OCI-LY3 (cell line): ENCODE results near the gene ISOC2.

Experiments
- H2AFZ ChIP-seq: fragments of 200-600, 300-600 bp; shearing (Covaris generic); 2 replicates; pipeline ENCODE4 v1.6.0; 2014; ENCODE audit warnings: antibody characterized with exemption, low read depth, low read length
- H3K27ac ChIP-seq: fragments of 200-600, 300-600 bp; sonication (generic); 2 replicates; pipeline ENCODE4 v1.5.1; 2014; ENCODE audit warnings: mild to moderate bottlenecking, low read length, moderate library complexity, mixed read lengths
- H3K27me3 ChIP-seq: fragments of 200-600, 300-600 bp; sonication (generic); 2 replicates; pipeline ENCODE4 v1.6.1; 2014; ENCODE audit warnings: low read depth, low read length, mixed read lengths
- H3K36me3 ChIP-seq: fragments of 200-600, 300-600 bp; sonication (generic); replicated peaks from 2 replicates; pipeline ENCODE3; 2014; ENCODE audit warnings: low read depth, low read length, mixed read lengths
- H3K4me1 ChIP-seq: fragments of 300-600, 200-600 bp; sonication (generic); 2 replicates; pipeline ENCODE4 v1.6.1; 2014; ENCODE audit warnings: low read length, mixed read lengths
- H3K4me2 ChIP-seq: fragments of 200-600, 300-600 bp; sonication (generic); 2 replicates; pipeline ENCODE4 v1.6.1; 2014; ENCODE audit warnings: low read length, mixed read lengths
- H3K4me3 ChIP-seq: fragments of 300-600, 200-600 bp; sonication (generic); 2 replicates; pipeline ENCODE4 v1.5.1; 2014; ENCODE audit warnings: antibody characterized with exemption, mild to moderate bottlenecking, low read length, moderate library complexity
- H3K79me2 ChIP-seq: fragments of 300-600, 200-600 bp; shearing (Covaris generic); 2 replicates; pipeline ENCODE4 v1.6.1; 2014; ENCODE audit warnings: mild to moderate bottlenecking, low read length, mixed read lengths
- H3K9ac ChIP-seq: fragments of 300-600, 200-600 bp; shearing (Covaris generic); 2 replicates; pipeline ENCODE4 v1.6.0; 2014; ENCODE audit warnings: mild to moderate bottlenecking, low read length, moderate library complexity
- H3K9me3 ChIP-seq: fragments of 200-600, 300-600 bp; shearing (Covaris generic); 2 replicates; pipeline ENCODE4 v1.6.1; 2014; ENCODE audit warnings: low read length, mixed read lengths; ENCODE audit not compliant: insufficient read depth
- H4K20me1 ChIP-seq: fragments of 200-600, 300-600 bp; sonication (generic); 2 replicates; pipeline ENCODE4 v1.6.1; 2016; ENCODE audit warnings: low read length, mixed read lengths; ENCODE audit not compliant: insufficient read depth
- EZH2phosphoT487 ChIP-seq: fragments of 200-600 bp; shearing (Covaris generic); IDR thresholded peaks from 2 replicates; pipeline ENCODE4 v1.6.1; 2018; ENCODE audit warnings: antibody characterized with exemption, mixed run types, low read depth
- TF ChIP-seq, protein P1 (sequence below): fragments of 200-600, 300-600 bp; sonication (generic); IDR thresholded peaks from 2 replicates; pipeline ENCODE4 v1.5.1; 2014; ENCODE audit warnings: antibody characterized with exemption, low read length, low read depth

Gene ISOC2

GRCh38 chr19:55461974-55462626 lies 658 bp upstream of the ISOC2 start:
- Histone ChIP-seq H3K27ac (no peak overlapping the region), H2AFZ (peak overlapping the region; percentile 72), H3K4me1 (peaks cover 11% of the 10 kb centered on the region), H3K4me2 (peak overlapping the region; percentile 97), H3K9ac (peak overlapping the region; percentile 75), H3K4me3 (peak overlapping the region; percentile 88), H4K20me1 (no peaks in the 10 kb centered on the region), H3K36me3 (no peaks in the 10 kb centered on the region), H3K27me3 (no peaks in the 10 kb centered on the region), H3K79me2 (0 out of 2 replicates have a peak, but pooled peaks cover 3% of the 10 kb centered on the region), H3K9me3 (no peaks in the 10 kb centered on the region)
- TF ChIP-seq EZH2phosphoT487 = no peak
- TF ChIP-seq, protein P1, sequence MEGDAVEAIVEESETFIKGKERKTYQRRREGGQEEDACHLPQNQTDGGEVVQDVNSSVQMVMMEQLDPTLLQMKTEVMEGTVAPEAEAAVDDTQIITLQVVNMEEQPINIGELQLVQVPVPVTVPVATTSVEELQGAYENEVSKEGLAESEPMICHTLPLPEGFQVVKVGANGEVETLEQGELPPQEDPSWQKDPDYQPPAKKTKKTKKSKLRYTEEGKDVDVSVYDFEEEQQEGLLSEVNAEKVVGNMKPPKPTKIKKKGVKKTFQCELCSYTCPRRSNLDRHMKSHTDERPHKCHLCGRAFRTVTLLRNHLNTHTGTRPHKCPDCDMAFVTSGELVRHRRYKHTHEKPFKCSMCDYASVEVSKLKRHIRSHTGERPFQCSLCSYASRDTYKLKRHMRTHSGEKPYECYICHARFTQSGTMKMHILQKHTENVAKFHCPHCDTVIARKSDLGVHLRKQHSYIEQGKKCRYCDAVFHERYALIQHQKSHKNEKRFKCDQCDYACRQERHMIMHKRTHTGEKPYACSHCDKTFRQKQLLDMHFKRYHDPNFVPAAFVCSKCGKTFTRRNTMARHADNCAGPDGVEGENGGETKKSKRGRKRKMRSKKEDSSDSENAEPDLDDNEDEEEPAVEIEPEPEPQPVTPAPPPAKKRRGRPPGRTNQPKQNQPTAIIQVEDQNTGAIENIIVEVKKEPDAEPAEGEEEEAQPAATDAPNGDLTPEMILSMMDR = no peak

- peak overlapping the region; percentile 96 for H3K9ac ChIP-seq
- peaks cover 11% of the 10 kb centered on the region for H3K4me1 ChIP-seq
- TF ChIP-seq EZH2phosphoT487 = no peak
- TF ChIP-seq, protein P1 = no peak
- H2AFZ ChIP-seq = peak overlapping the region; percentile 90; the same call in 1 of the 2 replicates
- peak overlapping the region; percentile 82 for H3K4me2 ChIP-seq
- no peaks in the 10 kb centered on the region for H3K9me3 ChIP-seq
- H3K79me2 ChIP-seq = 0 out of 2 replicates have a peak, but pooled peaks cover 3% of the 10 kb centered on the region
- H4K20me1 ChIP-seq = no peaks in the 10 kb centered on the region
- no peaks in the 10 kb centered on the region for H3K36me3 ChIP-seq
- H3K4me3 ChIP-seq = peak overlapping the region; percentile 96
- no peaks in the 10 kb centered on the region for H3K27me3 ChIP-seq
- peak overlapping the region; percentile 65 for H3K27ac ChIP-seq
These were observed 678 bp downstream of the ISOC2 start for GRCh38 chr19:55460670-55461258.

GRCh38 chr19:55459950-55460657 lies 1.3 kb downstream of the ISOC2 start:
- no peak overlapping the region for H3K27ac ChIP-seq
- H4K20me1 ChIP-seq = no peaks in the 10 kb centered on the region
- H3K9ac ChIP-seq = no peak overlapping the region
- no peak for TF ChIP-seq EZH2phosphoT487
- TF ChIP-seq, protein P1 = no peak
- peak overlapping the region; percentile 96; the same call in 1 of the 2 replicates for H3K4me3 ChIP-seq
- no peaks in the 10 kb centered on the region for H3K27me3 ChIP-seq
- no peaks in the 10 kb centered on the region for H3K9me3 ChIP-seq
- H3K4me1 ChIP-seq = peaks cover 11% of the 10 kb centered on the region
- H3K79me2 ChIP-seq = 0 out of 2 replicates have a peak, but pooled peaks cover 3% of the 10 kb centered on the region
- H2AFZ ChIP-seq = no peak overlapping the region
- H3K36me3 ChIP-seq = no peaks in the 10 kb centered on the region
- peak overlapping the region; percentile 82; the same call in 1 of the 2 replicates for H3K4me2 ChIP-seq

GRCh38 chr19:55459551-55459949 lies 1.9 kb downstream of the ISOC2 start:
- Histone ChIP-seq H4K20me1 (no peaks in the 10 kb centered on the region), H3K27me3 (no peaks in the 10 kb centered on the region), H3K4me1 (peaks cover 11% of the 10 kb centered on the region), H3K79me2 (0 out of 2 replicates have a peak, but pooled peaks cover 3% of the 10 kb centered on the region), H3K4me3 (no peak overlapping the region), H3K27ac (no peak overlapping the region), H3K9me3 (no peaks in the 10 kb centered on the region), H2AFZ (no peak overlapping the region), H3K4me2 (no peak overlapping the region), H3K36me3 (no peaks in the 10 kb centered on the region), H3K9ac (no peak overlapping the region)
- no peak for TF ChIP-seq EZH2phosphoT487
